AG08396 (cell line): ENCODE data around the gene NFKBIL1.
"Not testable (repeated sequence)": the region's sequence is repeated elsewhere in the genome, so short reads cannot be mapped to it uniquely, and the experiment has no call there.

Experiments used
- DNase-seq: peaks from one replicate; pipeline ENCODE4 v3.0.0; 2012; ENCODE audit warnings: low spot score, mixed read lengths

NFKBIL1 gene

GRCh38 chr6:31580807-31581433 is 33.5 kb downstream of the NFKBIL1 start:
- DNase-seq, result peak; percentile 94

GRCh38 chr6:31581434-31582229 is 34.2 kb downstream of the NFKBIL1 start:
- DNase-seq, result no peak

- DNase-seq, result no peak
Measured at GRCh38 chr6:31582230-31582643, 34.8 kb downstream of the NFKBIL1 start, which contains the start of gene LTB. Gene LTB (minus strand): TSS chr6:31582424. CDS start chr6:31582417, 7 bp downstream.

GRCh38 chr6:31585491-31585890 is 38.1 kb downstream of the NFKBIL1 start:
- DNase-seq, result no peak

- DNase-seq, result no peak
Measured at GRCh38 chr6:31586008-31586407, 38.6 kb downstream of the NFKBIL1 start, which contains the start of gene LST1. Gene LST1 (plus strand): TSS chr6:31586277. CDS start chr6:31587300, 1,023 bp downstream.

- no peak for DNase-seq
Measured at GRCh38 chr6:31586599-31587281, 39.3 kb downstream of the NFKBIL1 start.

GRCh38 chr6:31587791-31588777 is 40.7 kb downstream of the NFKBIL1 start:
- no peak for DNase-seq

- no peak for DNase-seq
Measured at GRCh38 chr6:31588871-31589650, 41.7 kb downstream of the NFKBIL1 start.

- not testable (repeated sequence) for DNase-seq
Measured at GRCh38 chr6:31590691-31591090, 43.3 kb downstream of the NFKBIL1 start.

GRCh38 chr6:31592396-31592771 is 45.0 kb downstream of the NFKBIL1 start:
- no peak for DNase-seq

GRCh38 chr6:31597006-31597405 is 49.6 kb downstream of the NFKBIL1 start:
- no peak for DNase-seq

GRCh38 chr6:31607317-31607716 is 59.9 kb downstream of the NFKBIL1 start:
- no peak for DNase-seq
